A549 (cell line): ENCODE results near the gene PRRX2. TPM values are rescaled to one million over a fixed set of nuclear protein-coding genes. Genes with fewer than 3 reads are reported as not detected.

Experiments
- ATAC-seq, 2 experiments: fragments of 200-7000 bp in 1 of 2; fragments of >200 bp in 1 of 2; cut with Nextera tagmentation in 1 of 2; cut with Tn5 transposase in 1 of 2; 3 replicates each; pipeline versions ENCODE4 v1.8.0 to v1.9.1; 2018 to 2020; ENCODE audit warnings: mild to moderate bottlenecking in 1 of 2, moderate library complexity in 1 of 2
- CTCF ChIA-PET: fragments of 300-600 bp; sonication (Branson Sonifier 250); formaldehyde crosslinking; extraction: SDS; loops from one replicate; lab custom pipeline; 2021; ENCODE audit warnings: antibody characterized with exemption, inconsistent platforms; lab: Yijun Ruan, JAX
- POLR2A ChIA-PET: fragments of 350-600 bp; formaldehyde crosslinking; extraction: SDS; loops from one replicate; lab custom pipeline; 2021; ENCODE audit warnings: antibody characterized with exemption, inconsistent platforms; lab: Yijun Ruan, JAX
- DNase-seq, 2 experiments: peaks; one replicate each; pipeline versions ENCODE4 v3.0.0 to v3.0.0-alpha.2; 2011 to 2016; ENCODE audit warnings: low read depth in 1 of 2, low spot score in 1 of 2
- FAIRE-seq: peaks from 2 replicates; lab custom pipeline; 2011; peaks lifted over from hg19 to GRCh38; lab: Jason Lieb, UNC
- H3K27ac ChIP-seq, 2 experiments: fragments of >200 bp; sonication (Bioruptor Twin); formaldehyde crosslinking; 3 replicates each; pipeline ENCODE4 v1.5.1; 2016 to 2017
- H3K4me1 ChIP-seq: fragments of >200 bp; sonication (Bioruptor Twin); formaldehyde crosslinking; 3 replicates; pipeline ENCODE4 v1.6.1; 2016
- H3K4me2 ChIP-seq: fragments of >200 bp; sonication (Bioruptor Twin); formaldehyde crosslinking; 3 replicates; pipeline ENCODE4 v1.6.1; 2016
- H3K4me3 ChIP-seq: fragments of >200 bp; sonication (Bioruptor Twin); formaldehyde crosslinking; 3 replicates; pipeline ENCODE4 v1.5.1; 2016
- H3K9me3 ChIP-seq: fragments of >200 bp; sonication (Bioruptor Twin); formaldehyde crosslinking; 3 replicates; pipeline ENCODE4 v1.6.1; 2016
- CHD2 ChIP-seq: fragments of 150-350 bp; IDR thresholded peaks from 2 replicates; pipeline ENCODE4 v1.6.1; 2014; ENCODE audit warnings: low read length; ENCODE audit not compliant: partially characterized antibody
- ESRRA ChIP-seq: fragments of 150-350 bp; IDR thresholded peaks from 2 replicates; pipeline ENCODE4 v1.6.1; 2014; ENCODE audit warnings: mild to moderate bottlenecking, low read length, borderline replicate concordance
- FOSL2 ChIP-seq, 2 experiments: fragments of 450-650 bp in 1 of 2; fragments of >200 bp in 1 of 2; sonication (Bioruptor Twin) in 1 of 2; formaldehyde crosslinking; IDR thresholded peaks; 2 replicates each; pipeline versions ENCODE4 v1.5.0 to v1.6.1; 2016 to 2020; ENCODE audit warnings: mild to moderate bottlenecking in 1 of 2, moderate library complexity in 1 of 2
- HDAC2 ChIP-seq: fragments of 200-600 bp; sonication (generic); IDR thresholded peaks from 2 replicates; pipeline ENCODE4 v1.6.1; 2016
- HOXB13 ChIP-seq: fragments of 250-450 bp; sonication (Bioruptor Pico); IDR thresholded peaks from 2 replicates; pipeline ENCODE4 v1.5.0; 2020; ENCODE audit warnings: low read depth, mild to moderate bottlenecking, moderate library complexity
- HOXB5 ChIP-seq: fragments of 250-450 bp; sonication (Bioruptor Pico); IDR thresholded peaks from 2 replicates; pipeline ENCODE4 v1.5.0; 2020; ENCODE audit warnings: mild to moderate bottlenecking, moderate library complexity
- KDM1A ChIP-seq: fragments of 200-600 bp; sonication (generic); IDR thresholded peaks from 2 replicates; pipeline ENCODE4 v1.6.1; 2016; ENCODE audit warnings: low read depth, mild to moderate bottlenecking
- KDM5A ChIP-seq: fragments of 200-600 bp; sonication (generic); IDR thresholded peaks from 2 replicates; pipeline ENCODE4 v1.6.1; 2016; ENCODE audit warnings: antibody characterized with exemption, mild to moderate bottlenecking
- MYC ChIP-seq: IDR thresholded peaks from 2 replicates; pipeline ENCODE4 v1.6.1; 2012; ENCODE audit warnings: mild to moderate bottlenecking, inconsistent platforms, low read length, improper control_type of control experiment, borderline replicate concordance
- NPAS2 ChIP-seq: fragments of 250-450 bp; sonication (Bioruptor Pico); IDR thresholded peaks from 2 replicates; pipeline ENCODE4 v1.8.0; 2022; ENCODE audit warnings: mild to moderate bottlenecking, moderate library complexity, borderline replicate concordance
- NR3C1 ChIP-seq: fragments of >200 bp; sonication (Bioruptor Twin); formaldehyde crosslinking; IDR thresholded peaks from 3 replicates; pipeline ENCODE4 v1.6.1; 2017
- PHF8 ChIP-seq: fragments of 200-600 bp; sonication (generic); IDR thresholded peaks from 2 replicates; pipeline ENCODE4 v1.6.1; 2016; ENCODE audit warnings: low read depth, mild to moderate bottlenecking, antibody characterized with exemption, moderate library complexity, borderline replicate concordance
- POLR2A ChIP-seq: IDR thresholded peaks from 2 replicates; pipeline ENCODE4 v1.6.1; 2012; ENCODE audit warnings: mild to moderate bottlenecking, low read length
- RCOR1 ChIP-seq: fragments of 150-350 bp; IDR thresholded peaks from 2 replicates; pipeline ENCODE4 v1.6.1; 2014; ENCODE audit warnings: antibody characterized with exemption, low read length, low read depth
- RFX5 ChIP-seq: fragments of 450-650 bp; IDR thresholded peaks from 2 replicates; pipeline ENCODE4 v1.7.1; 2014; ENCODE audit warnings: antibody characterized with exemption, mild to moderate bottlenecking, moderate library complexity
- RNF2 ChIP-seq: fragments of 200-600 bp; sonication (generic); IDR thresholded peaks from 2 replicates; pipeline ENCODE4 v1.6.1; 2016; ENCODE audit warnings: low read depth, mild to moderate bottlenecking, antibody characterized with exemption, moderate library complexity, borderline replicate concordance
- TFCP2L1 ChIP-seq: fragments of 250-450 bp; sonication (Bioruptor Pico); IDR thresholded peaks from 2 replicates; pipeline ENCODE4 v1.5.0; 2021; ENCODE audit warnings: mild to moderate bottlenecking
- ZC3H11A ChIP-seq: fragments of 450-650 bp; IDR thresholded peaks from 2 replicates; pipeline ENCODE4 v1.6.1; 2014; ENCODE audit warnings: antibody characterized with exemption, mild to moderate bottlenecking
- ZNF302 ChIP-seq: fragments of 250-450 bp; sonication (Bioruptor Pico); IDR thresholded peaks from 2 replicates; pipeline ENCODE4 v1.9.0; 2021; ENCODE audit warnings: inconsistent platforms, mild to moderate bottlenecking, moderate library complexity
- WGBS: methylation state at CpG from one replicate; pipeline ENCODE4 v1.1.6; 2017; ENCODE audit errors: missing lambda C conversion rate; 5-methylcytosine and 5-hydroxymethylcytosine counted together
- polyA plus RNA-seq, 4 experiments: library from polyadenylated mRNA; depleted of rRNA in 3 of 4; stranded (reverse); fragments of >200 nt; fragmentation: RNase III in 1 of 4; extraction: RNeasy Plus Mini Kit Qiagen cat#74134 plus additional on column Dnase treatment in 1 of 4; gene quantifications; 2 replicates in 3 of 4; 3 replicates in 1 of 4; pipeline ENCODE4 v1.2.3, GENCODE V29; 2011 to 2017
- TF ChIP-seq, protein P1 (sequence below): fragments of 250-450 bp; sonication (Bioruptor Pico); IDR thresholded peaks from 2 replicates; pipeline ENCODE4 v1.5.0; 2020; ENCODE audit warnings: low read depth, mild to moderate bottlenecking, moderate library complexity
- TF ChIP-seq, protein P2 (sequence below): fragments of 450-650 bp; IDR thresholded peaks from 2 replicates; pipeline ENCODE4 v1.6.1; 2014; ENCODE audit warnings: antibody characterized with exemption
- TF ChIP-seq, protein P3 (sequence below): fragments of 150-350 bp; IDR thresholded peaks from 2 replicates; pipeline ENCODE4 v1.6.1; 2014; ENCODE audit warnings: low read depth, mild to moderate bottlenecking, low read length
- TF ChIP-seq, protein P4 (sequence below): IDR thresholded peaks from 2 replicates; pipeline ENCODE4 v1.6.1; 2012; ENCODE audit warnings: low read depth, borderline replicate concordance

Gene PRRX2
- polyA plus RNA-seq, 2 of the 4 experiments (the other 2 are of a cell fraction): 0.90 to 2.7 TPM

DNA sequence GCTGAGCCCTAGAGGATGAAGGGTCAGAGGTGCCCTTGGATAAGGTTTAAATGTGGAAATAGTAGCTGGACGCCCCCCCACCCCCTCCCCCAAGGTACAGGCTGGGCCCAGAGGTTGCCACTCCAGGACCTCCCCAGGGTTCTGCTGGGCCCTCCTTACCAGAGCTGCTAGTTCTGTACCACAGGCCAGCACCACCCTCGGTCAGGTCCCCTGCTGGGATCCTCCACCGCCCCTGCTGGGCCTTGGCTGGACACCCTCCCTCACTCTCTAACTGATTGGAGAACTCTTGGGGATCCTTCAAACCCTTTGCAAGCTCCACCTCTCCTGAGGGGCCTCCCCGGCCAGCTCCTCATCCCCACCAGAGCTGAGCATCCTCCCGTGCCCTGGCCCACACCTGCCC, 52.5 kb downstream of the PRRX2 start:
- Histone ChIP-seq H3K27ac (no peak overlapping the region), H3K4me2 (no peak overlapping the region), H3K4me1 (no peaks in the 10 kb centered on the region), H3K4me3 (no peak overlapping the region), H3K9me3 (no peaks in the 10 kb centered on the region)
- CTCF ChIA-PET: interaction anchor here (0.9 to 30.2 kb wide), 7 partner anchors 9 to 76 kb away, joined by 3 to 1179 read pairs (median 6); partner anchors contain the start of gene ASB6
- no peak for ATAC-seq
- WGBS: 65% methylated on average over 5 of the region's 5 CpGs
- no peak for FAIRE-seq
- no peak for DNase-seq
- POLR2A ChIA-PET: no interaction called here
- TF ChIP-seq RCOR1: no peak
- TF ChIP-seq PHF8: no peak
- TF ChIP-seq RFX5: no peak
- no peak for TF ChIP-seq MYC
- TF ChIP-seq, protein P1, sequence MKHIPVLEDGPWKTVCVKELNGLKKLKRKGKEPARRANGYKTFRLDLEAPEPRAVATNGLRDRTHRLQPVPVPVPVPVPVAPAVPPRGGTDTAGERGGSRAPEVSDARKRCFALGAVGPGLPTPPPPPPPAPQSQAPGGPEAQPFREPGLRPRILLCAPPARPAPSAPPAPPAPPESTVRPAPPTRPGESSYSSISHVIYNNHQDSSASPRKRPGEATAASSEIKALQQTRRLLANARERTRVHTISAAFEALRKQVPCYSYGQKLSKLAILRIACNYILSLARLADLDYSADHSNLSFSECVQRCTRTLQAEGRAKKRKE (CRISPR knock-in tag): no peak
- no peak for TF ChIP-seq KDM1A
- no peak for TF ChIP-seq KDM5A
- TF ChIP-seq, protein P2, sequence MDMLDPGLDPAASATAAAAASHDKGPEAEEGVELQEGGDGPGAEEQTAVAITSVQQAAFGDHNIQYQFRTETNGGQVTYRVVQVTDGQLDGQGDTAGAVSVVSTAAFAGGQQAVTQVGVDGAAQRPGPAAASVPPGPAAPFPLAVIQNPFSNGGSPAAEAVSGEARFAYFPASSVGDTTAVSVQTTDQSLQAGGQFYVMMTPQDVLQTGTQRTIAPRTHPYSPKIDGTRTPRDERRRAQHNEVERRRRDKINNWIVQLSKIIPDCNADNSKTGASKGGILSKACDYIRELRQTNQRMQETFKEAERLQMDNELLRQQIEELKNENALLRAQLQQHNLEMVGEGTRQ: no peak
- TF ChIP-seq, protein P3, sequence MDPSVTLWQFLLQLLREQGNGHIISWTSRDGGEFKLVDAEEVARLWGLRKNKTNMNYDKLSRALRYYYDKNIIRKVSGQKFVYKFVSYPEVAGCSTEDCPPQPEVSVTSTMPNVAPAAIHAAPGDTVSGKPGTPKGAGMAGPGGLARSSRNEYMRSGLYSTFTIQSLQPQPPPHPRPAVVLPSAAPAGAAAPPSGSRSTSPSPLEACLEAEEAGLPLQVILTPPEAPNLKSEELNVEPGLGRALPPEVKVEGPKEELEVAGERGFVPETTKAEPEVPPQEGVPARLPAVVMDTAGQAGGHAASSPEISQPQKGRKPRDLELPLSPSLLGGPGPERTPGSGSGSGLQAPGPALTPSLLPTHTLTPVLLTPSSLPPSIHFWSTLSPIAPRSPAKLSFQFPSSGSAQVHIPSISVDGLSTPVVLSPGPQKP: no peak
- TF ChIP-seq POLR2A: no peak
- no peak for TF ChIP-seq NR3C1
- TF ChIP-seq TFCP2L1 (CRISPR knock-in tag): no peak
- TF ChIP-seq HDAC2: no peak
- no peak for TF ChIP-seq HOXB13 (CRISPR knock-in tag)
- no peak for TF ChIP-seq HOXB5
- no peak for TF ChIP-seq ESRRA
- TF ChIP-seq CHD2: no peak

DNA sequence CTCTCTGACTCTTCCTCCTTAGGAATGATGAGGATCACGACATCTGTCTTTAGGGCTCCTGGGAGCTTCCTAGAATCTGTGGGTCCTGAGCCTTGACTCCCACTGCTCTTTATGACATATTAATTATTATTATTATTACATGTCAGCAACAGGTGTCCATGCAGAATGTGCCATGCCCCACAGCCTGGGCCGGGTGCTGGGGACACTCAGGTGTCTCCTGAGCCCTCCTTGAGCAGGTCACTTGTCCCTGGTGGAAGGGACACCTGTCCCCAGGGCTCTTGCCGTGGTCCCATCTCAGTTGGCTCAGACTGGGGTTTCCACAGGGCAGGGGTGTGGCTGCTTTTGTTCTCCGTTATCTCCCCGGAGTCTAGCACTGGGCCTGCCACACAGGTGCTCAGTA, 53.2 kb downstream of the PRRX2 start:
- no peak for TF ChIP-seq RNF2
- TF ChIP-seq HDAC2: no peak
- TF ChIP-seq ZNF302 (CRISPR knock-in tag): no peak
- no peak for TF ChIP-seq FOSL2 (IDR thresholded peaks at IDR 0.05)
- TF ChIP-seq FOSL2 (CRISPR knock-in tag; IDR thresholded peaks at IDR 0.05): no peak
- no peak for TF ChIP-seq KDM5A
- TF ChIP-seq ZC3H11A: no peak
- TF ChIP-seq, protein P4, sequence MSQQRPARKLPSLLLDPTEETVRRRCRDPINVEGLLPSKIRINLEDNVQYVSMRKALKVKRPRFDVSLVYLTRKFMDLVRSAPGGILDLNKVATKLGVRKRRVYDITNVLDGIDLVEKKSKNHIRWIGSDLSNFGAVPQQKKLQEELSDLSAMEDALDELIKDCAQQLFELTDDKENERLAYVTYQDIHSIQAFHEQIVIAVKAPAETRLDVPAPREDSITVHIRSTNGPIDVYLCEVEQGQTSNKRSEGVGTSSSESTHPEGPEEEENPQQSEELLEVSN: no peak
- no peak for TF ChIP-seq MYC
- TF ChIP-seq NPAS2 (CRISPR knock-in tag): no peak
- Histone ChIP-seq H3K4me2 (no peak overlapping the region), H3K9me3 (no peaks in the 10 kb centered on the region), H3K4me3 (no peak overlapping the region), H3K4me1 (no peaks in the 10 kb centered on the region), H3K27ac (no peak overlapping the region)
- DNase-seq (no peak), ATAC-seq (no peak), FAIRE-seq (no peak)
- ChIA-PET POLR2A (no interaction called here), CTCF (interaction anchor here (0.9 to 30.2 kb wide), 7 partner anchors 8 to 76 kb away, joined by 3 to 1179 read pairs (median 6); partner anchors contain the start of gene ASB6)
- 66% methylated on average over 5 of the region's 5 CpGs for WGBS
